Ammon's horn (tissue), 1 donor: ENCODE data around the gene IDH3G.
"Not testable (repeated sequence)": the region's sequence is repeated elsewhere in the genome, so short reads cannot be mapped to it uniquely, and the experiment has no call there.

Experiments
- DNase-seq: peaks from one replicate; pipeline ENCODE4 v3.0.0-alpha.2; 2016; ENCODE audit warnings: low spot score

Gene IDH3G

DNA sequence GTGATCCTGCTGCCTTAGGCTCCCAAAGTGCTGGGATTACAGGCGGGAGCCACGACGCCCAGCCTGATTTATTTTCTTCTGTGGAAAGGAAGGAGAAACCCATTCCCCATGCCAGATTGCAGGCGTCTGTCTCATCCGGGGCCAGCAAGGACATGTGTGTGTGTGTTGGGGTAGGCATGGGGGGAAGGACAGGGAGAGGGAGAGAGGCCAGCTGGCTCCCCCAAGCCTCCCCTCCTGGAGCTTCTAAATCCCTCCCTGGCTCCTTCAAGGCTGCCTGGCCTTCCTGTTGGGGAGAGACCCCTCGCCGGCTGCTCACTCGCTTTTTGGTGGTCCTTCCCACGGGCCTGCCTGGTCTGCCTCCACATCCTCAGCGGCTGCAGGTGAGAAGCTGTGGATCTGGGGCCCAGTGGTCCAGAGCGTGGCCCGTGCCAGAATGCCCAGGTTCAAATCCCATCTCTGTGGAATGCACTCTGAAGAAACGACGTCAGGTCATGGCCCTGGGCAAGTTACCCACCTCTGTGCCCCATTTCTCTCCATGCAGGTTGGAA is 31.5 kb downstream of the IDH3G start:
- DNase-seq: no peak

DNA sequence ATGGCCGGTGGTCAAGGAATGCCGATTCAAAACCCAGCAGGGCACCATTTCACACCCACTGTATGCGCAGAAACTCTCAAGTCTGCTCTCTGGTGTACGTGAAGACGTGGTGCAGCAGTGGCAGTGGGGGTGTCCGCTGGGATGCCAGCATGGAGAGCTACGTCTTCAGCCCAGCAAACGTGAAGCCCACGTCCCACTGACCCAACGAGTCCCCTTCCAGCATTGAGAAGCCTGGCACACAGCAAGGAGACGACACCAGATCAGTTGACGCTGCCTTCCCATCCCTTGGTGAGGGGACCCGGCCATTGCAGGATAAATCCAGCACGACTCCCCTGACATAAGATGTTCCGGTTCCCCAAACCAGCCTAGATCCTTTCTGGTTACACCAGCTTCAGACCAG is 32.3 kb downstream of the IDH3G start:
- DNase-seq: no peak

- no peak for DNase-seq
These were observed 39.0 kb downstream of the IDH3G start for GRCh38 chrX:153755136-153755535.

DNA sequence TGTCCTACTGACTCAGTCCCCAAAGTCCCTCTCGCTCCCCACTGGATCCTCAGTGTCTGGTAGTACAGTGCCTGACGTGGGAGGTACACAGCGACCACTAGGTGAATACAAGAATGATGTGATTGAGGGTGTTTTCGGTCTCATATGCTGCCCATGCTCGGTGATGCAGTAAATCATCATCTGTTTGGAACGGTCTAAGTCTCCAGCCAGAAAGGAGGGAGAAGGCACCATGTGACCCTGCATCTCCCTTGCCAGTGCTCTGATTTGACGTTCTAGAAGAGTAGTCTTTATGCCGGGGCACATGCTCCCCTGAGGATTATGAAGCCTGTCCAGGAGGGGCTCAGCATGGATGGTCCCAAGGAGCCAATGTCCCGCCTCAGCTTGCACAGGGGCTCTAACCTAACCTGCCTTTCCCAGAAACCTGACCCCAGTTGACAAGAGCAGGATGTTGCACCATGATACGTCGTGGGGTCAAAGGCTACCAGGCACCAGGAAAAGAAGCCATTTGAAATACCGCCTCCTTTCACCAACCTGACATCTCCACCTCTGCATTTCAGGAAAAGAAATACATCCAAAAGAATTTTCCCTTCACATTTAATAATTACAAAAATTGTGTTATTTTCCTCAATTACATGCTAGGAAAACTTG is 43.9 kb downstream of the IDH3G start:
- no peak for DNase-seq

GRCh38 chrX:153749017-153749416 is 45.2 kb downstream of the IDH3G start:
- not testable (repeated sequence) for DNase-seq

- not testable (repeated sequence) for DNase-seq
These were observed 47.2 kb downstream of the IDH3G start for GRCh38 chrX:153746991-153747390.

DNA sequence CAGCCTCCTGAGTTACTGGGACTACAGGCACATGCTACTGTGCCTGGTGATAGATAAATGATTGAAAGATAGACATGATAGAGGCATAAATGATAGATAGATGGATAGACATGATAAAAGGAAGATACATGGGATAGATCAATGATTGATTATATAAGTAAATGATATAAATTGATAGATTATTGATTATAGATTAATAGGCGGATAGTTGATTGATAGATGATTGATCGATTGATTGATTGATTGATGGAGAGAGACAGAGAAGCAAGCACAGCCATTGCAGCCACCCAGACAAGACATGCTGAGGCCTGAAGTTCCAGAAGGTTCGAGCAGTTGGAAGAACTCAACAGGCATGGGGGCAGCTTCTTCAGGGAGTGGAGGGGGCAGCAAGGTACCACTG is 47.8 kb downstream of the IDH3G start:
- DNase-seq: no peak

GRCh38 chrX:153745067-153745433 is 49.1 kb downstream of the IDH3G start:
- not testable (repeated sequence) for DNase-seq

GRCh38 chrX:153744210-153745066 is 49.7 kb downstream of the IDH3G start:
- DNase-seq: peak; percentile 7

DNA sequence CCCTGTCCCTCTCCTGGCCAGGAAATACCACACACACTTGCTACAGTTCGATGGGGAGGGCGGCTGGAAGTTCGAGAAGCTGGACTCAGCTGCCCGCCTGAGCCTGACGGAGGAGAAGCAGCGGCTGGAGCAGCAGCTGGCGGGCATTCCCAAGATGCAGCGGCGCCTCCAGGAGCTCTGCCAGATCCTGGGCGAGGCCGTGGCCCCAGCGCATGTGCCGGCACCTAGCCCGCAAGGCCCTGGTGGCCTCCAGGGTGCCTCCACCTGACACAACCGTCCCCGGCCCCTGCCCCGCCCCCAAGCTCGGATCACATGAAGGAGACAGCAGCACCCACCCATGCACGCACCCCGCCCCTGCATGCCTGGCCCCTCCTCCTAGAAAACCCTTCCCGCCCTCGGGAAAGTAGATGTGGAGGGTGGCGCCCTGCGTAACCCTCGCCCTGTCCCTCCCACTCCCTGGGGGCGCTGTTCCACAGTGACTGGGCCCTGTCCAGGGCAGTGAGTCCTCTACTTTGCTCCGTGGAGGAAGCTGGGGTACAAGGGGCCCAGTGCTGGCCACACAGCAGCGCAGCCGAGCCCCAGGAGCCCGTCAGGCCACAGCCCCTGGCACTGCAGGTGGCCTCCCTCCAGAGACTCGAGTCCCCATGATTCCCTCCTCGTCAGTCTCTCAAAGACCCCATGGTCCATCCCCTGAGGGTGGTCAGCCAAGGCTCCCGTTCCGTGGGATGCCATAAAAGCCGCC is 50.5 kb downstream of the IDH3G start:
- DNase-seq: not testable (repeated sequence)

DNA sequence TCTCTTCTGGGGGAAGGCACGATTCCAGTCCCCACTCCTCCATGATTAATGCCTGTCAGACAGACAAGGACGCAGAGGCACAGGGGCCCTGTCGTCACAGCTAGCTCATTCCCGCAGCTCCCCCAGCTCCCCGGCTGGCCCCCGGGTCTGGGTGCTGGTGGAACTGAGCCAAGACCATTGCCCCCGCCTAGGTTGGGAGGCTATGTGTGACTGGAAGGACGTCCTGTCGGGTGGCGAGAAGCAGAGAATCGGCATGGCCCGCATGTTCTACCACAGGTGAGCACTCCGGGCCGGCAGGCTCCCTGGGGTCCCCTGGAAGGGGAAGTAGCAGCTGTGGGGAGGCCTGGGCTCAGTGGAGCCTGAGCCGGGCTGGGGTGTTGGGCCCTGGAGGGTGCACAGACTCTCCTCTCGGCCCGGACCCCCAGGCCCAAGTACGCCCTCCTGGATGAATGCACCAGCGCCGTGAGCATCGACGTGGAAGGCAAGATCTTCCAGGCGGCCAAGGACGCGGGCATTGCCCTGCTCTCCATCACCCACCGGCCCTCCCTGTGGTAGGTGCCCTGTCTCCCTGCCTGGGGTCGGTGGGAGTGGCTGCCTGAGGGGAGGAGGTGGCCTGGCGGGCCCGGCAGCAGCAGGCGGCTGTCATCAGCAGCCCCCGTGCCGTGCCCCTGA is 51.2 kb downstream of the IDH3G start:
- DNase-seq: not testable (repeated sequence)

DNA sequence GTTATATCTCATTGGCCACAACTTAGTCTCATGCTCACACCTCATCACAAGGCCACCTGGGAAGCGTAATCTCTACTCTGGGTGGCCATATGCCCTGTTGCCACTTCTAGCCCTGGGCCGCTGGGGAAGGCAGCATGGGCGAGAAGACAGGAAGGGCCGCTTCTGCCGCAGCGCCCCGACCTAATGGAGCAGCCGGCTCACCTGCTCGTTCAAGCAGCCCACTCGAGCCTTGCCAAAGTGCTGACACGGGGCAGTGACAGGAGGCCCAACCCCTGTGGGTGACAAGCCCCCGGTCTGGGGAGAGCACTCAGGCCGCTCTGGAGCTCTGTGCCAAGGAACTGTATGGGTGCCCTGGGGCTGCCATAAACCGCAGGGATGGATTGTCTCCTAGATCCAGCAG is 52.1 kb downstream of the IDH3G start:
- DNase-seq: not testable (repeated sequence)

- no peak for DNase-seq
These were observed 52.7 kb downstream of the IDH3G start for GRCh38 chrX:153741446-153741845.

DNA sequence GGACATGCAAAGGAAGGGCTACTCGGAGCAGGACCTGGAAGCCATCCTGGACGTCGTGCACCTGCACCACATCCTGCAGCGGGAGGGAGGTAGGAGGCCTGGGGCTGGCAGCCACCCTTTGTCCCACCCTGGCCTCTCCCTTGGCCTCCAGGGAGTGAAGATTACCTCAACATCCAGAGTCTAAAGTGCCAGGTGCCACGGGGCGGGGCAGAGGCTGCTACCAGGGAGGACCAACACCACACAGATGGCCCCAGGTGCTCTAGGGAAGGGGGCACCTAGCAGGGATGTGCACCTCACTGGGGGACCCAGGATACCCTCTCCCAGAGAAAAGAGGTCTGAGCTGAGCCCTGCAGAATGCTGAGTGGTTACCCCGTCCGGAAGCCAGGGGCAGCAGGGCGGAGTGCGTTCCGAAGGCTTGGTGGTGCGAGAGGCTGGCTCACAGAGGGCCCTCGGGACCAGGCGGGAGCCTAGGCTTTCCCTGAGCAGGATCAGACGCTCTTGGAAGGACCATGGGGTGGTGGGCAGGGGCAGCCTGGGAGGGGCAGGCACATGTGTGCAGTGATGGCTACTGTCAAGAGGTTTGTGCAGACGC is 53.4 kb downstream of the IDH3G start:
- no peak for DNase-seq

- DNase-seq: no peak
These were observed 54.3 kb downstream of the IDH3G start for GRCh38 chrX:153739754-153740486.

DNA sequence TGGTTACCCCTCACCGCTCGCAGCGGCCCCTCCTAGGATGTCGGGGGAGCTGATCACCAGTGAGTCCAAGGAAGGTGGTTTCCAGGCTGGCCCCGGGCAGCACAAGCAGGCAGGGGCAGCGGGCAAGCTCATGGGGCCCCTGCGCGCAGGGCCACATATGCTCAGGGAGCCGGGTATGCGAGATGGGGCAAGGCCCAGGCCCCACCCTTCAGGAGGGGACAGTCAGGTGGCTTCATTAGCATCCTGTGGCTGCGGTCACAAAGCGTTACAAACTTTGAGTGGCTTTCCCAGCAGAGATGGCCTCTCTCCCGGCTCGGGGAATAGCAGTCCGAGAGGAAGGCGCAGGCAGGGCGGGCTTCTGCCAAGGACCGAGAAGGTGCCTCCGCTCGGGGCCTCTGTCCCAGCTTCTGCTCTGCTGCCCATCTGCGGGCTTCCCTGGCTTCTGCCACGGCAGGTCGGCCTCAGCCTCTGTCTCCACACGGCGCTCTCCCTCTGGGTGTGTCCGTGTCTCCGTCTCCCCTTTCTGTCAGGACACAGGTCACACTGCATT is 56.0 kb downstream of the IDH3G start:
- DNase-seq: no peak

DNA sequence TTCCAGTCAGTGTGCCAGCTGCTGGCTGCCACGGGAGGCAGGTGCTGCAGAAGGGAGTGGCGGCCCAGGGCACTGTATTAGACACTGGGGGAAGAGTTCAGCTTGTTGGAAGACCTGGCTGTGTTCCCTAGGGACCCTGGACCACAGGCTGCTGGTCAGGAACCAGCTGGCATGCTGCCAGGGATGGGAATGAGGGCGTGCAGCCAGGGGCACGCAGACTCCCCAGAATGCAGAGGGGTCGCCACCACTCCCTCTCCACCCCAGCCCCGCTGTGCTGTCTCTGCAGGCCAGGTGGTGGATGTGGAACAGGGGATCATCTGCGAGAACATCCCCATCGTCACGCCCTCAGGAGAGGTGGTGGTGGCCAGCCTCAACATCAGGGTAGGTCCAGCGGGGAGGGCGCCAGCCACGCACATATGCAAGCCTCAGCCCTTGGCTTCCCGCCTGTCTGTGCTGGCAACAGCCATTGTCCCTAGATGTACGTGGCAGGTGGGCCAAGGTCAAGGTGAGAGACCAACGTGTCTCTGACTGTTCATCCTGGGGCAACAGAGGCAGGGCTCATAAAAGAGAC is 57.2 kb downstream of the IDH3G start:
- no peak for DNase-seq

DNA sequence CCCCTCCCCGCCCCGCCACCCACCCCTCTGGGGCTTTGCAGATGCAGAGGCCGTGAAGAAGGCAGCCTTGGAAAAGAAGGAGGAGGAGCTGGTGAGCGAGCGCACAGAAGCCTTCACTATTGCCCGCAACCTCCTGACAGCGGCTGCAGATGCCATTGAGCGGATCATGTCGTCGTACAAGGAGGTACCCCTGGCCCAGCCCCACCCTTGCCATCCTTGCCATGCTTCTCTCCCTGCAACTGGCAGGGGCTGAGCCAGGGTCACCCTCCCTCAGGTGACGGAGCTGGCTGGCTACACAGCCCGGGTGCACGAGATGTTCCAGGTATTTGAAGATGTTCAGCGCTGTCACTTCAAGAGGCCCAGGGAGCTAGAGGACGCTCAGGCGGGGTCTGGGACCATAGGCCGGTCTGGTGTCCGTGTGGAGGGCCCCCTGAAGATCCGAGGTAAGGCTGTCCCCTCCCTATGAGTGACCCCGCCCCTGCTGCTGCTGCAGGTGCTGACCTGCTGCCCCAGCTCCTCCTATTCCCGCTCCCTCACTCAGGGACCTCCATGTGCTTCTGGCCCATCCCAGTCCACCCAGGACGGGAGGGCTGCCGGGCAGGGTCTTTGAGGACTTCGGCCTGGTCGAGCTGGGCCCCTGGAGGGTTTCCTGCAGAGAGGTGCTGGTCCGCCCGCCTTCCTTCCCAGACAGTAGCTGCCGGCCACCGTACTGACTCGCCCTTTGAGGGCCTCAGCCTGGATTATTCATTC is 57.9 kb downstream of the IDH3G start:
- DNase-seq: no peak
